Stimulated activated naive B cell treated with anti-CD40 and anti-IgM and Interleukin-4, amounts not matched to agents 10 μg/mL and 1 μg/mL and 100 μg/mL, for 72 hours (primary cell): Measurements from ENCODE around the gene MYO1D.
"Not testable (repeated sequence)": the region's sequence is repeated elsewhere in the genome, so short reads cannot be mapped to it uniquely, and the experiment has no call there.

ENCODE experiments used
- ATAC-seq, 2 donors: fragments of 150-1000 bp; cut with Tn5 transposase; replicated peaks; 2 replicates each; pipeline ENCODE4 v1.10.0; 2021; ENCODE audit warnings: moderate library complexity in 1 of 2
- DNase-seq: peaks from one replicate; pipeline ENCODE4 v3.0.0; 2021
- H3K27ac Mint-ChIP-seq: one replicate; pipeline ENCODE4 v1.8.0; 2022; ENCODE audit warnings: mild to moderate bottlenecking, mixed read lengths
- H3K27me3 Mint-ChIP-seq, 2 donors: one replicate each; pipeline ENCODE4 v1.8.0; 2022; ENCODE audit warnings: mixed read lengths in 2 of 2
- H3K36me3 Mint-ChIP-seq, 2 donors: one replicate each; pipeline ENCODE4 v1.8.0; 2022; ENCODE audit warnings: mixed read lengths in 2 of 2, mild to moderate bottlenecking in 1 of 2
- H3K4me1 Mint-ChIP-seq, 2 donors: one replicate each; pipeline ENCODE4 v1.8.0; 2022; ENCODE audit warnings: mixed read lengths in 2 of 2, mild to moderate bottlenecking in 1 of 2
- H3K4me3 Mint-ChIP-seq, 2 donors: one replicate each; pipeline ENCODE4 v1.8.0; 2022; ENCODE audit warnings: mild to moderate bottlenecking in 2 of 2, mixed read lengths in 2 of 2, moderate library complexity in 1 of 2
- H3K9me3 Mint-ChIP-seq, 2 donors: one replicate each; pipeline ENCODE4 v1.8.0; 2022; ENCODE audit warnings: mixed read lengths in 2 of 2, mild to moderate bottlenecking in 1 of 2

Gene MYO1D

GRCh38 chr17:32646941-32647340 is 230.0 kb downstream of the MYO1D start:
- Mint-ChIP-seq H3K9me3 (peaks cover 12 to 16% of the 10 kb centered on the region in 2 donors), H3K27me3 (peaks cover 0 to 7% of the 10 kb centered on the region in 2 donors), H3K4me3 (no peak overlapping the region), H3K4me1 (peaks cover 4 to 8% of the 10 kb centered on the region in 2 donors), H3K27ac (no peak overlapping the region), H3K36me3 (peaks cover 19 to 33% of the 10 kb centered on the region in 2 donors)
- no peak for ATAC-seq
- DNase-seq, result no peak

- not testable (repeated sequence) for H3K27ac Mint-ChIP-seq
These were observed 235.4 kb downstream of the MYO1D start for GRCh38 chr17:32641514-32641913.

GRCh38 chr17:32636598-32637218 is 240.2 kb downstream of the MYO1D start:
- ATAC-seq (no peak), DNase-seq (no peak)
- peaks cover 2 to 3% of the 10 kb centered on the region in 2 donors for H3K9me3 Mint-ChIP-seq
- H3K27ac Mint-ChIP-seq, result no peak overlapping the region
- no peaks in the 10 kb centered on the region for H3K4me1 Mint-ChIP-seq
- H3K36me3 Mint-ChIP-seq, result peaks cover 0 to 3% of the 10 kb centered on the region in 2 donors
- no peak overlapping the region for H3K4me3 Mint-ChIP-seq
- no peaks in the 10 kb centered on the region for H3K27me3 Mint-ChIP-seq

More at GRCh38 chr17:32641514-32641913, 235.4 kb downstream of the MYO1D start:
- not testable (repeated sequence) for H3K4me1 Mint-ChIP-seq, H3K4me3 Mint-ChIP-seq, H3K27me3 Mint-ChIP-seq, ATAC-seq, DNase-seq, H3K9me3 Mint-ChIP-seq
- H3K36me3 Mint-ChIP-seq, result peaks cover 0 to 12% of the 10 kb centered on the region in 2 donors

GRCh38 chr17:32634167-32634566 is 242.8 kb downstream of the MYO1D start:
- H3K4me1 Mint-ChIP-seq, result no peaks in the 10 kb centered on the region
- no peaks in the 10 kb centered on the region for H3K27me3 Mint-ChIP-seq
- ATAC-seq (no peak), DNase-seq (no peak)
- H3K9me3 Mint-ChIP-seq, result no peaks in the 10 kb centered on the region
- no peak overlapping the region for H3K27ac Mint-ChIP-seq
- H3K36me3 Mint-ChIP-seq, result peaks cover 0 to 4% of the 10 kb centered on the region in 2 donors
- H3K4me3 Mint-ChIP-seq, result no peak overlapping the region

GRCh38 chr17:32631341-32632096 is 245.4 kb downstream of the MYO1D start:
- Mint-ChIP-seq H3K36me3 (peaks cover 0 to 1% of the 10 kb centered on the region in 2 donors), H3K4me1 (no peaks in the 10 kb centered on the region), H3K27me3 (no peaks in the 10 kb centered on the region), H3K9me3 (no peaks in the 10 kb centered on the region), H3K27ac (no peak overlapping the region), H3K4me3 (no peak overlapping the region)
- DNase-seq (no peak), ATAC-seq (no peak)

GRCh38 chr17:32629563-32630190 is 247.2 kb downstream of the MYO1D start:
- Mint-ChIP-seq H3K4me3 (no peak overlapping the region), H3K36me3 (peaks cover 0 to 1% of the 10 kb centered on the region in 2 donors), H3K27ac (no peak overlapping the region), H3K4me1 (no peaks in the 10 kb centered on the region), H3K27me3 (no peaks in the 10 kb centered on the region), H3K9me3 (no peaks in the 10 kb centered on the region)
- no peak for ATAC-seq
- no peak for DNase-seq

- H3K9me3 Mint-ChIP-seq, result no peaks in the 10 kb centered on the region
These were observed 248.5 kb downstream of the MYO1D start for GRCh38 chr17:32628271-32629044.

GRCh38 chr17:32627239-32627996 is 249.5 kb downstream of the MYO1D start:
- no peak overlapping the region for H3K4me3 Mint-ChIP-seq
- no peaks in the 10 kb centered on the region for H3K4me1 Mint-ChIP-seq
- H3K27me3 Mint-ChIP-seq, result no peaks in the 10 kb centered on the region
- DNase-seq (no peak), ATAC-seq (no peak)
- H3K27ac Mint-ChIP-seq, result no peak overlapping the region
- H3K9me3 Mint-ChIP-seq, result no peaks in the 10 kb centered on the region
- peaks cover 0 to 1% of the 10 kb centered on the region in 2 donors for H3K36me3 Mint-ChIP-seq

More at GRCh38 chr17:32628271-32629044, 248.5 kb downstream of the MYO1D start:
- H3K4me3 Mint-ChIP-seq, result no peak overlapping the region
- H3K27ac Mint-ChIP-seq, result no peak overlapping the region
- no peaks in the 10 kb centered on the region for H3K27me3 Mint-ChIP-seq
- H3K4me1 Mint-ChIP-seq, result no peaks in the 10 kb centered on the region
- peaks cover 0 to 1% of the 10 kb centered on the region in 2 donors for H3K36me3 Mint-ChIP-seq
- DNase-seq (no peak), ATAC-seq (no peak)

GRCh38 chr17:32626379-32626791 is 250.5 kb downstream of the MYO1D start:
- no peaks in the 10 kb centered on the region for H3K9me3 Mint-ChIP-seq
- H3K36me3 Mint-ChIP-seq, result peaks cover 0 to 1% of the 10 kb centered on the region in 2 donors
- no peaks in the 10 kb centered on the region for H3K4me1 Mint-ChIP-seq
- ATAC-seq (no peak), DNase-seq (no peak)
- no peak overlapping the region for H3K27ac Mint-ChIP-seq
- no peak overlapping the region for H3K4me3 Mint-ChIP-seq
- H3K27me3 Mint-ChIP-seq, result no peaks in the 10 kb centered on the region

- Mint-ChIP-seq H3K27me3 (no peaks in the 10 kb centered on the region), H3K27ac (no peak overlapping the region), H3K4me1 (no peaks in the 10 kb centered on the region), H3K4me3 (no peak overlapping the region), H3K36me3 (peaks cover 0 to 1% of the 10 kb centered on the region in 2 donors), H3K9me3 (no peaks in the 10 kb centered on the region)
- ATAC-seq (no peak), DNase-seq (no peak)
These were observed 251.0 kb downstream of the MYO1D start for GRCh38 chr17:32625971-32626370.

- Mint-ChIP-seq H3K27ac (no peak overlapping the region), H3K36me3 (no peaks in the 10 kb centered on the region), H3K4me1 (no peaks in the 10 kb centered on the region), H3K27me3 (no peaks in the 10 kb centered on the region), H3K4me3 (no peak overlapping the region), H3K9me3 (no peaks in the 10 kb centered on the region)
- no peak for DNase-seq
- no peak for ATAC-seq
These were observed 253.7 kb downstream of the MYO1D start for GRCh38 chr17:32623196-32623595.

- H3K27me3 Mint-ChIP-seq, result no peaks in the 10 kb centered on the region
- no peak overlapping the region for H3K4me3 Mint-ChIP-seq
- DNase-seq, result no peak
- no peak for ATAC-seq
- H3K27ac Mint-ChIP-seq, result no peak overlapping the region
- no peaks in the 10 kb centered on the region for H3K36me3 Mint-ChIP-seq
- H3K4me1 Mint-ChIP-seq, result no peaks in the 10 kb centered on the region
- H3K9me3 Mint-ChIP-seq, result no peaks in the 10 kb centered on the region
These were observed 254.4 kb downstream of the MYO1D start for GRCh38 chr17:32622540-32622939.

- H3K4me1 Mint-ChIP-seq, result no peaks in the 10 kb centered on the region
- DNase-seq (no peak), ATAC-seq (no peak)
- H3K9me3 Mint-ChIP-seq, result no peaks in the 10 kb centered on the region
- no peaks in the 10 kb centered on the region for H3K36me3 Mint-ChIP-seq
- no peak overlapping the region for H3K4me3 Mint-ChIP-seq
- no peak overlapping the region for H3K27ac Mint-ChIP-seq
- no peaks in the 10 kb centered on the region for H3K27me3 Mint-ChIP-seq
These were observed 255.2 kb downstream of the MYO1D start for GRCh38 chr17:32621612-32622312.
